ENCODE data around the gene PWWP2B. TPM values are rescaled to one million over a fixed set of nuclear protein-coding genes. Genes with fewer than 3 reads are reported as not detected.

Gene PWWP2B
- total RNA-seq, 1 experiment from 2014 or later: 51.6 TPM

- CTCF ChIA-PET: no interaction called here
- intact Hi-C loops (cut with micrococcal nuclease; ENCODE audit: unreplicated experiment): no loop called here
- in situ Hi-C loops (cut with HindIII; ENCODE audit: low pct_unique_long_range_greater_than_20kb, low sequenced_read_pairs): no loop called here
Measured at GRCh38 chr10:132375795-132376297, 21.2 kb upstream of the PWWP2B start.

DNA sequence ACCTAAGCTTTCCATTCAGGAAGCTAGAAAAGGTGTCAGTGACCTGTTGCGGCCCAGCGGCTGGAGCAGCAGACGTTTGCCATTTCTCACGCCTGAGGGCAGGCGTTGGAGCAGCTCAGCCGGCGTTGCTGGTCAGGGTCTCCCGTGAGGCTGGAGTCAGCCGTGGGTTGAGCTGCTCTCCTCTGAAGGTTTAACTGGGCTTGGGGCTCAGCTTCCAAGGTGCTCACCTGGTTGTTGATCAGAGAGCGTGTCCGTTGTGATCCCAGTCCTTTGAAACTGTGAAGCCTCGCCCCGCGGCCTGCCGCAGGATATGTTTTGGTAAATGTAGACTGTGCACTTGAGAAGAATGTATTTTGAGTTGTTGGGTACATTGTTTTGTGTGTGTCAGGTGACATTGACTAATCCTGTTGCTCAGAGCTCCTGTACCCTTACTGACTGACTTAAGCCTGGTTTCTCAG is 20.6 kb upstream of the PWWP2B start:
- no peak for ATAC-seq
- intact Hi-C loops (cut with micrococcal nuclease; ENCODE audit: unreplicated experiment) (no loop called here), in situ Hi-C loops (cut with HindIII; ENCODE audit: low pct_unique_long_range_greater_than_20kb, low sequenced_read_pairs) (no loop called here)
- TF ChIP-seq CTCF (IDR thresholded peaks at IDR 0.05): no peak
- no peak for TF ChIP-seq REST (IDR thresholded peaks at IDR 0.05; ENCODE audit: insufficient read depth in 1 of 2, low read depth in 2 of 2, low read length in 1 of 2)
- TF ChIP-seq TCF7L2 (IDR thresholded peaks at IDR 0.05; ENCODE audit: low read depth, low read length): no peak
- TF ChIP-seq SIN3A (IDR thresholded peaks at IDR 0.05; ENCODE audit: borderline replicate concordance, insufficient read depth, low read depth, low read length): no peak
- TF ChIP-seq POLR2AphosphoS5 (IDR thresholded peaks at IDR 0.05; ENCODE audit: low read depth, low read length): no peak
- POLR2A ChIA-PET: no interaction called here
- no peak overlapping the region for H3K4me3 ChIP-seq (ENCODE audit: low read depth in 2 of 2, low read length in 2 of 2)
- no peaks in the 10 kb centered on the region for H3K9me3 ChIP-seq (ENCODE audit: control insufficient read depth, insufficient read depth, low read depth, low read length)
- H3K27ac ChIP-seq (ENCODE audit: low read length): no peak overlapping the region
- BruUV-seq (replicated peaks): no TSS peak
- no peaks in the 10 kb centered on the region for H3K36me3 ChIP-seq (ENCODE audit: control insufficient read depth, insufficient read depth, low read length)
- peaks cover 5% of the 10 kb centered on the region for H3K4me1 ChIP-seq (ENCODE audit: control insufficient read depth, insufficient read depth, low read length)
- DNase-seq (ENCODE audit: low read depth, low spot score): no peak
- CTCF ChIA-PET: no interaction called here
- no peaks in the 10 kb centered on the region for H3K27me3 ChIP-seq (ENCODE audit: control insufficient read depth, insufficient read depth, low read length)

More at GRCh38 chr10:132375795-132376297, 21.2 kb upstream of the PWWP2B start:
- ATAC-seq: no peak
- no peaks in the 10 kb centered on the region for H3K9me3 ChIP-seq (ENCODE audit: control insufficient read depth, insufficient read depth, low read depth, low read length)
- no peak overlapping the region for H3K4me3 ChIP-seq (ENCODE audit: low read depth in 2 of 2, low read length in 2 of 2)
- H3K27ac ChIP-seq (ENCODE audit: low read length): no peak overlapping the region
- TF ChIP-seq POLR2AphosphoS5 (IDR thresholded peaks at IDR 0.05; ENCODE audit: low read depth, low read length): no peak
- TF ChIP-seq CTCF (IDR thresholded peaks at IDR 0.05): no peak
- TF ChIP-seq TCF7L2 (IDR thresholded peaks at IDR 0.05; ENCODE audit: low read depth, low read length): no peak
- no peak for TF ChIP-seq REST (IDR thresholded peaks at IDR 0.05; ENCODE audit: insufficient read depth in 1 of 2, low read depth in 2 of 2, low read length in 1 of 2)
- no peak for TF ChIP-seq SIN3A (IDR thresholded peaks at IDR 0.05; ENCODE audit: borderline replicate concordance, insufficient read depth, low read depth, low read length)
- no TSS peak for BruUV-seq (replicated peaks)
- H3K27me3 ChIP-seq (ENCODE audit: control insufficient read depth, insufficient read depth, low read length): no peaks in the 10 kb centered on the region
- no peaks in the 10 kb centered on the region for H3K36me3 ChIP-seq (ENCODE audit: control insufficient read depth, insufficient read depth, low read length)
- DNase-seq (ENCODE audit: low read depth, low spot score): no peak
- POLR2A ChIA-PET: no interaction called here
- peaks cover 5% of the 10 kb centered on the region for H3K4me1 ChIP-seq (ENCODE audit: control insufficient read depth, insufficient read depth, low read length)

All from Panc1 (cell line).